ENCODE results near the gene SYTL1.
A peak's percentile ranks its signal among the peaks of the same experiment; 100 is the strongest.

DNA sequence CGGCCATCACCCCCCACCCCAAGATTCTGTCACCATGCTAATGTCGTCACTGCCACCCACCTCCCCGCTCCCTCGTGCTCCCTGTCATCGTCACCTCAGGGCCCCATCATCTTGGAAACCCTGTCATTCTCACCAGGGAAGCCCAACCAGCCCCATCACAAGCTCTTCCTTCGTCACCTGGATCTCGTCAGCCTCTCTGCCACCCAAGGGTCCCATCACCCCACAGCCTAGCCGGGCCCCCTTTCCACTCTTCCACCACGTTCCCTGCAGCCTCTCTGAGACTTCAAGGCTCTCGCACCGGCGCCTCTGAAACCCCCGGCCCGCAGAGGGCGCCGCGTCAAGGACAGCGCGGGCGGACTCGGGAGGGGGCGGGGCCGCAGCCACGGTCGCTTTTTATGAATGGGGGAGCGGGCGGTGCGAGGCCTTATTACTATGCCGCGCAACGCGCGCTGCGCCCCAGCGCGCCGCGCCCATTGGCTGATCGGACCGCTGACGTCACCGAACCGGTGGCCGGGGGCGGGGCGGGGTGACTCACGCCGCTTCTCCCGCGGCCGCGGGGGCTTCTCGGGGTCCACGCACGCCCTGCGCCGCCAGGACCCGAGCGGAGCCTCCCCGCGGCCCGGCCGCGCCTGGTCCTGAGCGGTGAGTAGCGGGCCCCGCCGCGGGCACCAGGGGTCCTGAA, 50.4 kb downstream of the SYTL1 start, which contains the start of gene GPR3:
- TF ChIP-seq, protein P1, sequence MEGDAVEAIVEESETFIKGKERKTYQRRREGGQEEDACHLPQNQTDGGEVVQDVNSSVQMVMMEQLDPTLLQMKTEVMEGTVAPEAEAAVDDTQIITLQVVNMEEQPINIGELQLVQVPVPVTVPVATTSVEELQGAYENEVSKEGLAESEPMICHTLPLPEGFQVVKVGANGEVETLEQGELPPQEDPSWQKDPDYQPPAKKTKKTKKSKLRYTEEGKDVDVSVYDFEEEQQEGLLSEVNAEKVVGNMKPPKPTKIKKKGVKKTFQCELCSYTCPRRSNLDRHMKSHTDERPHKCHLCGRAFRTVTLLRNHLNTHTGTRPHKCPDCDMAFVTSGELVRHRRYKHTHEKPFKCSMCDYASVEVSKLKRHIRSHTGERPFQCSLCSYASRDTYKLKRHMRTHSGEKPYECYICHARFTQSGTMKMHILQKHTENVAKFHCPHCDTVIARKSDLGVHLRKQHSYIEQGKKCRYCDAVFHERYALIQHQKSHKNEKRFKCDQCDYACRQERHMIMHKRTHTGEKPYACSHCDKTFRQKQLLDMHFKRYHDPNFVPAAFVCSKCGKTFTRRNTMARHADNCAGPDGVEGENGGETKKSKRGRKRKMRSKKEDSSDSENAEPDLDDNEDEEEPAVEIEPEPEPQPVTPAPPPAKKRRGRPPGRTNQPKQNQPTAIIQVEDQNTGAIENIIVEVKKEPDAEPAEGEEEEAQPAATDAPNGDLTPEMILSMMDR (IDR thresholded peaks at IDR 0.05), result peak; percentile 19 to 80 (median 58)
- TF ChIP-seq POLR2A (IDR thresholded peaks at IDR 0.05), result peak in 1 of 2 donors; percentile 67
